ENCODE data around the gene FAM20B. TPM values are rescaled to one million over a fixed set of nuclear protein-coding genes. Genes with fewer than 3 reads are reported as not detected.
"Not testable (repeated sequence)": the region's sequence is repeated elsewhere in the genome, so short reads cannot be mapped to it uniquely, and the experiment has no call there.

Gene FAM20B, protein sequence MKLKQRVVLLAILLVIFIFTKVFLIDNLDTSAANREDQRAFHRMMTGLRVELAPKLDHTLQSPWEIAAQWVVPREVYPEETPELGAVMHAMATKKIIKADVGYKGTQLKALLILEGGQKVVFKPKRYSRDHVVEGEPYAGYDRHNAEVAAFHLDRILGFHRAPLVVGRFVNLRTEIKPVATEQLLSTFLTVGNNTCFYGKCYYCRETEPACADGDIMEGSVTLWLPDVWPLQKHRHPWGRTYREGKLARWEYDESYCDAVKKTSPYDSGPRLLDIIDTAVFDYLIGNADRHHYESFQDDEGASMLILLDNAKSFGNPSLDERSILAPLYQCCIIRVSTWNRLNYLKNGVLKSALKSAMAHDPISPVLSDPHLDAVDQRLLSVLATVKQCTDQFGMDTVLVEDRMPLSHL
- 10 to 100 TPM; 58.8 to 78.3 (median 76.5) TPM for total RNA-seq

DNA sequence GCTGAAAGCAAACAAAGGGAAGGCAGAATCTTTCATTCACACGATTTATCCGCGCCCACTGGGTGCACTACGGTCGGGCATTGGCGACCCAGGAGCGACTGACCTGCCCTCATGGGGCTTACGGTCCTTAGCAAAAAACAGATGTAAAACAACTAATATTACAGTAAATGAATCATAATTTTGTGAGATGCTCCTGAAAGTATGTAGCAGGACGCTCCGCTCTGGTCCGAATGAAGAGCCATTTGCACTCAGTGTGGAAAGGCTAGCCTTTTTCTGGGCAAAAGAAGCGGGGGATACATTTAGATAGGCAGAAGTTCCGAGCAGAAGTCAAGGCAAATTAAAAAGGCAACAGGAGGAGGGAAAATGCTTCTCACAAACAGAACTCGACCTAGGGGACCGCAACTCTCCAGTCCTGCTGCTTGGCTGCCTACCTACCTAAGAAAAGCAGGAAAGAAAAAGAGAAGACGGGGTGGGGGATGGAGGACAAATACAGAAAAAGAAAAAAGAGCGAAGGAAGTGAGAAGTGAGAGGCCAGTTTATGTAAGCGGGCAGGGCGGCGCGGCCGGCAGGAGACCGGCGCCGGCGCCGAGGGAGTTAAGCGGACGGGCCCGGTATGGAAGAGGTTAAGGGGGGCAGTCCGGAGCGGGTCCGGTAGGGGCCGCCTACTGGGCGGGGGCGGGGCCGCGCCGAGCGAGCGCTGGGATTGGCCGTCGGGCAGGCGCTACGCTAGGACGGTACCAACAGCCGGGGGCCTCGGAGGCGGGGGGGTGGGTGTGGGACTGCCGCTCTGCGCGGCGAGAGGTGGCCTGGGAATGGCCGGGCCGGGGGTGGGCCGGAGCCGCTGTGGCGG is at the start of gene FAM20B:
TSS of gene FAM20B (plus strand) at position 770 of the 850 bp plus-strand sequence. CDS start 17,954 bp downstream, outside the sequence.
- H3K27ac ChIP-seq: peak within 1 kb of the TSS; percentile 90 to 99 (median 96)
- peaks cover 0 to 61% (median 13%) of the 10 kb centered on the region in 3 donors for H3K4me1 ChIP-seq
- TF ChIP-seq, protein P1, sequence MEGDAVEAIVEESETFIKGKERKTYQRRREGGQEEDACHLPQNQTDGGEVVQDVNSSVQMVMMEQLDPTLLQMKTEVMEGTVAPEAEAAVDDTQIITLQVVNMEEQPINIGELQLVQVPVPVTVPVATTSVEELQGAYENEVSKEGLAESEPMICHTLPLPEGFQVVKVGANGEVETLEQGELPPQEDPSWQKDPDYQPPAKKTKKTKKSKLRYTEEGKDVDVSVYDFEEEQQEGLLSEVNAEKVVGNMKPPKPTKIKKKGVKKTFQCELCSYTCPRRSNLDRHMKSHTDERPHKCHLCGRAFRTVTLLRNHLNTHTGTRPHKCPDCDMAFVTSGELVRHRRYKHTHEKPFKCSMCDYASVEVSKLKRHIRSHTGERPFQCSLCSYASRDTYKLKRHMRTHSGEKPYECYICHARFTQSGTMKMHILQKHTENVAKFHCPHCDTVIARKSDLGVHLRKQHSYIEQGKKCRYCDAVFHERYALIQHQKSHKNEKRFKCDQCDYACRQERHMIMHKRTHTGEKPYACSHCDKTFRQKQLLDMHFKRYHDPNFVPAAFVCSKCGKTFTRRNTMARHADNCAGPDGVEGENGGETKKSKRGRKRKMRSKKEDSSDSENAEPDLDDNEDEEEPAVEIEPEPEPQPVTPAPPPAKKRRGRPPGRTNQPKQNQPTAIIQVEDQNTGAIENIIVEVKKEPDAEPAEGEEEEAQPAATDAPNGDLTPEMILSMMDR (IDR thresholded peaks at IDR 0.05): peak in 1 of 4 experiments; percentile 21
- no peak for TF ChIP-seq POLR2AphosphoS5 (IDR thresholded peaks at IDR 0.05)
- 20 to 23% methylated on average over 20 to 34 of the region's 58 CpGs for WGBS, 2 donors (ENCODE audit: low coverage in 1 of 2)
- peak; percentile 96 for ATAC-seq
- H3K27me3 ChIP-seq: no peaks in the 10 kb centered on the region
- no peaks in the 10 kb centered on the region for H3K36me3 ChIP-seq
- H3K4me3 ChIP-seq: peak within 1 kb of the TSS; percentile 74 to 95
- no peaks in the 10 kb centered on the region for H3K9me3 ChIP-seq

DNA sequence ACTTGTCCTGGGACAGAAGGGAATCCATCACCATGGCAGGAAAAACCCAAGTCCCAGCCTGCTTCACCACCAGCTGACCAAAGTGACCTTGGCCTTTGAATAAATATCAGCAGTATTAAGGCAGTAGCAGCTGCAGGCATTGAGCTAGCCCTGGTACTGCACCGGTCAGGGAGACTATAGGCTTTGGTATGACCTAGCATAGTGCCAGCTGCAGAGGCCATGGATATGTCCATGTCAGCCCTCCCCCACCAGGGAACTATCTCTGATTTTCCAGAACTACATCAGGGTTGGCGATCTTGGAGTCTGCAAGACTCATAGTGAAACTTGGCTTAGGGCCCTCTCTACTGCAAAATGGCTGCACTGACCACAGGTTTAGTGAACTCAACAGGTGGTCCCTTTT is 49.2 kb upstream of the FAM20B start:
- TF ChIP-seq, protein P1 (IDR thresholded peaks at IDR 0.05): no peak
- TF ChIP-seq POLR2A (IDR thresholded peaks at IDR 0.05) (no peak), EP300 (IDR thresholded peaks at IDR 0.05) (no peak), POLR2AphosphoS5 (IDR thresholded peaks at IDR 0.05) (no peak)
- Histone ChIP-seq H3K9me3 (peaks cover 0 to 49% (median 0%) of the 10 kb centered on the region in 3 donors), H3K27ac (no peak overlapping the region), H3K4me3 (no peak overlapping the region), H3K4me1 (peaks cover 0 to 10% (median 0%) of the 10 kb centered on the region in 3 donors), H3K36me3 (no peaks in the 10 kb centered on the region), H3K27me3 (no peaks in the 10 kb centered on the region)
- no peak for ATAC-seq
- WGBS, 2 donors (ENCODE audit: low coverage in 1 of 2): 29 to 50% methylated on average over 1 to 2 of the region's 2 CpGs

DNA sequence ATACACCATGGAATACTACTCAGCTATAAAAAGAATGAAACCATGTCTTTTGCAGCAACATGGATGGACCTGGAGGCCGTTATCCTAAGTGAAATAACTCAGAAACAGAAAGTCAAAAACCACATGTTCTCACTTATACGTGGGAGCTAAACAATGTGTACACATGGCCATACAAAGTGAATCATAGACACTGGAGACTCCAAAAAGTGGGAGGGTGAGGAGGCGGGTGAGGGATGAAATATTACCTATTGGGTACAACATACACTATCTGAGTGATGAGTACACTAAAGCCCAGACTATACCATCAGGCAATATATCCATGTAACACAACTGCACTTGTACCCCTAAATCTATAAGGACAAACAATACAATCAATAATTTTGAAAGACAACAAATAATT is 39.5 kb upstream of the FAM20B start:
- Histone ChIP-seq H3K36me3 (no peaks in the 10 kb centered on the region), H3K27me3 (no peaks in the 10 kb centered on the region), H3K27ac (no peak overlapping the region), H3K4me1 (no peaks in the 10 kb centered on the region), H3K4me3 (no peak overlapping the region), H3K9me3 (no peaks in the 10 kb centered on the region)
- no peak for TF ChIP-seq EP300 (IDR thresholded peaks at IDR 0.05)
- TF ChIP-seq, protein P1 (IDR thresholded peaks at IDR 0.05): no peak
- no peak for TF ChIP-seq POLR2A (IDR thresholded peaks at IDR 0.05)
- no peak for TF ChIP-seq POLR2AphosphoS5 (IDR thresholded peaks at IDR 0.05)
- no peak for ATAC-seq
- WGBS, 2 donors (ENCODE audit: low coverage in 1 of 2): 68 to 90% methylated on average over 3 of the region's 3 CpGs

DNA sequence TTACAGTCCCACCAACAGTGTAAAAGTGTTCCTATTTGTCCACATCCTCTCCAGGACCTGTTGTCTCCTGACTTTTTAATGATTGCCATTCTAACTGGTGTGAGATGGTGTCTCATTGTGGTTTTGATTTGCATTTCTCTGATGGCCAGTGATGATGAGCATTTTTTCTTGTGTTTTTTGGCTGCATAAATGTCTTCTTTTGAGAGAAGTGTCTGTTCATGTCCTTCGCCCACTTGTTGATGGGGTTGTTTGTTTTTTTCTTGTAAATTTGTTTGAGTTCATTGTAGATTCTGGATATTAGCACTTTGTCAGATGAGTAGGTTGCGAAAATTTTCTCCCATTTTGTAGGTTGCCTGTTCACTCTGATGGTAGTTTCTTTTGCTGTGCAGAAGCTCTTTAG is 37.5 kb upstream of the FAM20B start:
- H3K4me3 ChIP-seq, H3K36me3 ChIP-seq, H3K27me3 ChIP-seq, H3K4me1 ChIP-seq, ATAC-seq, H3K9me3 ChIP-seq, H3K27ac ChIP-seq: not testable (repeated sequence)
- WGBS, 2 donors (ENCODE audit: low coverage in 1 of 2): 80 to 100% methylated on average over 1 to 2 of the region's 2 CpGs

DNA sequence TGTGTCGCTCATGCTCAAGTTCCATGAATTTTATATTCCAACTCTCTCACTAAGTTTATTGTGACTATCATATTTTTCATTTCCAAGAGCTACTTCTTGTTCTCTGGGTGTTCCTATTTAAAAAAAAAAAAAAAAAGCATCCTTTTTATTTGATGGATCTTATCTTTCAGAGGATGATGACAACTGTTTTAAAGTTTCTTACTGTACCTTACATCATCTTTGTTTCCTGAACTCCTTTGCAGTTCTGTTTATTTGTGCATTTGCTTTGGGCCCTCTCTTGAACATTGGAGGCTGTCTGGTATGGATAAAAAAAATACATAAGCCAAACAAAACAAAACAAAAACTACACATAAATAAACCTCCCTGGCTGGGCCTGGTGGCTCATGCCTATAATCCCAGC is 32.1 kb upstream of the FAM20B start:
- no peak overlapping the region for H3K27ac ChIP-seq
- ATAC-seq: no peak
- H3K4me3 ChIP-seq: no peak overlapping the region
- 67 to 100% methylated on average over 1 of the region's 1 CpG for WGBS, 2 donors (ENCODE audit: low coverage in 1 of 2)
- no peaks in the 10 kb centered on the region for H3K36me3 ChIP-seq
- H3K9me3 ChIP-seq: peaks cover 0 to 18% (median 0%) of the 10 kb centered on the region in 3 donors
- no peaks in the 10 kb centered on the region for H3K4me1 ChIP-seq
- TF ChIP-seq POLR2AphosphoS5 (IDR thresholded peaks at IDR 0.05) (no peak), EP300 (IDR thresholded peaks at IDR 0.05) (no peak), POLR2A (IDR thresholded peaks at IDR 0.05) (no peak)
- TF ChIP-seq, protein P1 (IDR thresholded peaks at IDR 0.05): no peak
- no peaks in the 10 kb centered on the region for H3K27me3 ChIP-seq
